ENCODE results near the gene LMO7.
"Not testable (repeated sequence)": the region's sequence is repeated elsewhere in the genome, so short reads cannot be mapped to it uniquely, and the experiment has no call there.

The LMO7 gene

GRCh38 chr13:75769141-75769905 lies 133.2 kb downstream of the LMO7 start:
- in situ Hi-C loops (cut with HindIII; ENCODE audit: low sequenced_read_pairs): no loop called here

- in situ Hi-C loops (cut with HindIII; ENCODE audit: low sequenced_read_pairs): no loop called here
Measured at GRCh38 chr13:75770164-75770563, 134.0 kb downstream of the LMO7 start.

GRCh38 chr13:75770592-75771011 lies 134.5 kb downstream of the LMO7 start:
- in situ Hi-C loops (cut with HindIII; ENCODE audit: low sequenced_read_pairs): no loop called here

GRCh38 chr13:75771226-75771625 lies 135.1 kb downstream of the LMO7 start:
- in situ Hi-C loops (cut with HindIII; ENCODE audit: low sequenced_read_pairs): no loop called here

GRCh38 chr13:75771818-75772217 lies 135.7 kb downstream of the LMO7 start:
- in situ Hi-C loops (cut with HindIII; ENCODE audit: low sequenced_read_pairs): no loop called here

GRCh38 chr13:75774176-75774575 lies 138.0 kb downstream of the LMO7 start:
- in situ Hi-C loops (cut with HindIII; ENCODE audit: low sequenced_read_pairs): no loop called here

GRCh38 chr13:75776550-75776949 lies 140.4 kb downstream of the LMO7 start:
- in situ Hi-C loops (cut with HindIII; ENCODE audit: low sequenced_read_pairs): no loop called here

- in situ Hi-C loops (cut with HindIII; ENCODE audit: low sequenced_read_pairs): no loop called here
Measured at GRCh38 chr13:75779393-75779792, 143.3 kb downstream of the LMO7 start.

- in situ Hi-C loops (cut with HindIII; ENCODE audit: low sequenced_read_pairs): not testable (repeated sequence)
Measured at GRCh38 chr13:75780103-75780502, 144.0 kb downstream of the LMO7 start.

- in situ Hi-C loops (cut with HindIII; ENCODE audit: low sequenced_read_pairs): no loop called here
Measured at GRCh38 chr13:75782985-75783384, 146.9 kb downstream of the LMO7 start.

GRCh38 chr13:75784003-75784402 lies 147.9 kb downstream of the LMO7 start:
- in situ Hi-C loops (cut with HindIII; ENCODE audit: low sequenced_read_pairs): no loop called here

- in situ Hi-C loops (cut with HindIII; ENCODE audit: low sequenced_read_pairs): no loop called here
Measured at GRCh38 chr13:75785130-75785529, 149.0 kb downstream of the LMO7 start.

GRCh38 chr13:75787249-75787928 lies 151.3 kb downstream of the LMO7 start:
- in situ Hi-C loops (cut with HindIII; ENCODE audit: low sequenced_read_pairs): no loop called here

- in situ Hi-C loops (cut with HindIII; ENCODE audit: low sequenced_read_pairs): no loop called here
Measured at GRCh38 chr13:75788481-75788981, 152.4 kb downstream of the LMO7 start.

- in situ Hi-C loops (cut with HindIII; ENCODE audit: low sequenced_read_pairs): no loop called here
Measured at GRCh38 chr13:75789451-75790197, 153.5 kb downstream of the LMO7 start.

GRCh38 chr13:75790198-75790970 lies 154.3 kb downstream of the LMO7 start:
- in situ Hi-C loops (cut with HindIII; ENCODE audit: low sequenced_read_pairs): no loop called here

GRCh38 chr13:75792526-75793187 lies 156.5 kb downstream of the LMO7 start:
- in situ Hi-C loops (cut with HindIII; ENCODE audit: low sequenced_read_pairs): no loop called here

- in situ Hi-C loops (cut with HindIII; ENCODE audit: low sequenced_read_pairs): not testable (repeated sequence)
Measured at GRCh38 chr13:75793188-75793567, 157.0 kb downstream of the LMO7 start.

GRCh38 chr13:75794663-75795062 lies 158.5 kb downstream of the LMO7 start:
- in situ Hi-C loops (cut with HindIII; ENCODE audit: low sequenced_read_pairs): no loop called here

- in situ Hi-C loops (cut with HindIII; ENCODE audit: low sequenced_read_pairs): no loop called here
Measured at GRCh38 chr13:75795274-75795673, 159.1 kb downstream of the LMO7 start.
